Measurements from ENCODE around the gene CDKL5. TPM values are rescaled to one million over a fixed set of nuclear protein-coding genes. Genes with fewer than 3 reads are reported as not detected.
"Not testable (repeated sequence)": the region's sequence is repeated elsewhere in the genome, so short reads cannot be mapped to it uniquely, and the experiment has no call there.

Gene CDKL5
- total RNA-seq, 2 experiments from 2014 or later, result 1.2 to 1.5 TPM

- Mint-ChIP-seq H3K4me1 (no peaks in the 10 kb centered on the region), H3K36me3 (ENCODE audit: low read depth) (no peaks in the 10 kb centered on the region), H3K27ac (no peak overlapping the region), H3K27me3 (no peaks in the 10 kb centered on the region), H3K4me3 (no peak overlapping the region), H3K9me3 (ENCODE audit: low read depth) (no peaks in the 10 kb centered on the region)
- no peak for DNase-seq
- ATAC-seq, result no peak
- intact Hi-C loops (cut with DNase I, micrococcal nuclease), result no loop called here
- ChIA-PET CTCF (no interaction called here), POLR2A (no interaction called here)
These were observed 153.1 kb downstream of the CDKL5 start for GRCh38 chrX:18578546-18578945.

- ChIA-PET POLR2A (no interaction called here), CTCF (interaction anchor here (0.7 kb wide), 1 partner anchor 437 kb away, joined by 3 read pairs; no protein-coding TSS in a partner anchor)
- ATAC-seq (no peak), DNase-seq (no peak)
- intact Hi-C loops (cut with DNase I, micrococcal nuclease), result no loop called here
- no peak overlapping the region for H3K4me3 Mint-ChIP-seq
- no peaks in the 10 kb centered on the region for H3K27me3 Mint-ChIP-seq
- H3K9me3 Mint-ChIP-seq (ENCODE audit: low read depth), result no peaks in the 10 kb centered on the region
- no peaks in the 10 kb centered on the region for H3K4me1 Mint-ChIP-seq
- no peaks in the 10 kb centered on the region for H3K36me3 Mint-ChIP-seq (ENCODE audit: low read depth)
- no peak overlapping the region for H3K27ac Mint-ChIP-seq
These were observed 154.1 kb downstream of the CDKL5 start for GRCh38 chrX:18579495-18579894.

DNA sequence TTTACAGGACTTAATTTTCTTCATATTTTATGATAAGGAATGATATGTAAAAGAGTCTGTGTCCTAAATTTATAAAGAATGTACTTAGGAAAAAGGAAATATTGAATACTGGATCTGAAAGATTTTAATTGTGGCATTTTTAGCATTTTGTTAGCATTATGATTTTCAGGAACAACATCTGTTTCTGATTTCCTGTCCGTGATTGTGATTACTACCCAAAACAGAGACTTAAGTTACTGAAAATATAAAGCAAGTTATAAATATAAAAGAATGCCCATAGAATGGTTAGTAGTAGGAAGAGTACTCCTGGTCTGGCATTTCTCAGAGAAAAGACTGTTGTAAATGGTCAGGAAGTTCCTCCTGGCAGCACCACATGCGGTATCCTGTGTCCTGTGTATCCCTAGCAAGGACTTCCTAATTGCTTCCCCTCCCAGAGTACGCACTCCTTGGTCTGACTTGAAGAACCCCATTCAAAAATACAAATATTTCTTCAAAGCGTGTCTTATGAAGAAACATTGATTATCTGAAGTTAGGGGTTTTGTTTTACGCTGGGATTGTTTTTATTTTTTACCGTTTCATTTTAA is 157.6 kb downstream of the CDKL5 start:
- no peak for ATAC-seq

GRCh38 chrX:18589292-18589691 is 163.9 kb downstream of the CDKL5 start:
- H3K36me3 Mint-ChIP-seq (ENCODE audit: low read depth); POLR2A ChIA-PET; H3K27me3 Mint-ChIP-seq; intact Hi-C loops (cut with DNase I, micrococcal nuclease); H3K4me3 Mint-ChIP-seq; H3K27ac Mint-ChIP-seq; CTCF ChIA-PET; DNase-seq; H3K4me1 Mint-ChIP-seq; ATAC-seq; H3K9me3 Mint-ChIP-seq (ENCODE audit: low read depth): not testable (repeated sequence)

More for the DNA sequence above, 157.6 kb downstream of the CDKL5 start:
- Mint-ChIP-seq H3K27ac (no peak overlapping the region), H3K4me3 (no peak overlapping the region), H3K36me3 (ENCODE audit: low read depth) (no peaks in the 10 kb centered on the region), H3K27me3 (no peaks in the 10 kb centered on the region), H3K4me1 (no peaks in the 10 kb centered on the region), H3K9me3 (ENCODE audit: low read depth) (no peaks in the 10 kb centered on the region)
- intact Hi-C loops (cut with DNase I, micrococcal nuclease), result no loop called here
- CTCF ChIA-PET, result no interaction called here
- POLR2A ChIA-PET, result no interaction called here
- no peak for DNase-seq

DNA sequence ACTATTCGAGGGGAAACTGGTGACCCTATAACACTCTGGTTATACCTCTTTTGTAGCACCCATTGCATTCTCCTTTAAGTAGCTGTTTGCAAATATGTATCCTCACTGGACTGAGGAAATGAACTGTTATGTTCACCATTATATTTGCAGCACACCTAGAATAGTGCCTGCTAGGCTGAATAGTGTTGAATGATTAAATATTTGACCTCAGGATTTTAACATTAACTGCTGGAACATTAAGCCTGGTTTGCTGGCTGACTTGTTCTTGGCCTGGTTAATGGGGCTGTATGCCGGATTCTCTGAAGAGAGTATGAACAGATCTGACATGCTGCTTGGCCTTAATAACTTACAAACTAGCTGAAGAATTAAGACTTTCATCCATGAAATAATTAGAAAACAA is 166.4 kb downstream of the CDKL5 start:
- intact Hi-C loops (cut with DNase I, micrococcal nuclease), result no loop called here
- peaks cover 9% of the 10 kb centered on the region for H3K36me3 Mint-ChIP-seq (ENCODE audit: low read depth)
- no peaks in the 10 kb centered on the region for H3K27me3 Mint-ChIP-seq
- POLR2A ChIA-PET, result no interaction called here
- H3K4me3 Mint-ChIP-seq, result no peak overlapping the region
- H3K4me1 Mint-ChIP-seq, result no peaks in the 10 kb centered on the region
- CTCF ChIA-PET, result no interaction called here
- DNase-seq, result no peak
- no peak for ATAC-seq
- no peak overlapping the region for H3K27ac Mint-ChIP-seq
- no peaks in the 10 kb centered on the region for H3K9me3 Mint-ChIP-seq (ENCODE audit: low read depth)

- no peak overlapping the region for H3K27ac Mint-ChIP-seq
- peaks cover 3% of the 10 kb centered on the region for H3K36me3 Mint-ChIP-seq (ENCODE audit: low read depth)
- POLR2A ChIA-PET, result no interaction called here
- no peaks in the 10 kb centered on the region for H3K27me3 Mint-ChIP-seq
- intact Hi-C loops (cut with DNase I, micrococcal nuclease), result no loop called here
- ATAC-seq, result no peak
- CTCF ChIA-PET, result no interaction called here
- DNase-seq, result no peak
- no peaks in the 10 kb centered on the region for H3K4me1 Mint-ChIP-seq
- H3K4me3 Mint-ChIP-seq, result no peak overlapping the region
- H3K9me3 Mint-ChIP-seq (ENCODE audit: low read depth), result no peaks in the 10 kb centered on the region
These were observed 168.7 kb downstream of the CDKL5 start for GRCh38 chrX:18594079-18594478.

- ATAC-seq, result no peak
- H3K9me3 Mint-ChIP-seq (ENCODE audit: low read depth), result no peaks in the 10 kb centered on the region
- H3K4me1 Mint-ChIP-seq, result no peaks in the 10 kb centered on the region
- H3K36me3 Mint-ChIP-seq (ENCODE audit: low read depth), result peaks cover under 1% of the 10 kb centered on the region
- intact Hi-C loops (cut with DNase I, micrococcal nuclease), result no loop called here
- no peak overlapping the region for H3K4me3 Mint-ChIP-seq
- DNase-seq, result no peak
- POLR2A ChIA-PET, result no interaction called here
- H3K27me3 Mint-ChIP-seq, result no peaks in the 10 kb centered on the region
- CTCF ChIA-PET, result no interaction called here
- no peak overlapping the region for H3K27ac Mint-ChIP-seq
These were observed 170.7 kb downstream of the CDKL5 start for GRCh38 chrX:18596096-18596495.

DNA sequence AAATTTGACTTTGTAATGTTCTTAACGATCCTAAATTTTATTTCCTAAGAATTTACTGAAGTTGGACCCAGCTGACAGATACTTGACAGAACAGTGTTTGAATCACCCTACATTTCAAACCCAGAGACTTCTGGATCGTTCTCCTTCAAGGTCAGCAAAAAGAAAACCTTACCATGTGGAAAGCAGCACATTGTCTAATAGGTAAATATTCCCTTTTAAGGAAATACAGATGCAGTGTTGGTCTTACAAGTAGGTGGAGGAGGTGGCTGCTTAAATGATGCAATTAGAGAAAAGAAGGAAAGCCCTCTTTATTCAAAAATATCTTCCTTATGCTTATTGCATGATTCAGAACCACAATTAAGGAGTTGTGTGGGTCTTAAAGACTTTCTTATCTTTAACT is 173.0 kb downstream of the CDKL5 start:
- ATAC-seq (no peak), DNase-seq (no peak)
- Mint-ChIP-seq H3K36me3 (ENCODE audit: low read depth) (peaks cover 2% of the 10 kb centered on the region), H3K27me3 (no peaks in the 10 kb centered on the region), H3K9me3 (ENCODE audit: low read depth) (no peaks in the 10 kb centered on the region), H3K27ac (no peak overlapping the region), H3K4me1 (no peaks in the 10 kb centered on the region), H3K4me3 (no peak overlapping the region)
- POLR2A ChIA-PET, result no interaction called here
- CTCF ChIA-PET, result interaction anchor here (0.5 kb wide), 1 partner anchor 706 kb away, joined by 3 read pairs; no protein-coding TSS in a partner anchor
- intact Hi-C loops (cut with DNase I, micrococcal nuclease), result no loop called here

- no peaks in the 10 kb centered on the region for H3K9me3 Mint-ChIP-seq (ENCODE audit: low read depth)
These were observed 182.6 kb downstream of the CDKL5 start for GRCh38 chrX:18607966-18608365.

DNA sequence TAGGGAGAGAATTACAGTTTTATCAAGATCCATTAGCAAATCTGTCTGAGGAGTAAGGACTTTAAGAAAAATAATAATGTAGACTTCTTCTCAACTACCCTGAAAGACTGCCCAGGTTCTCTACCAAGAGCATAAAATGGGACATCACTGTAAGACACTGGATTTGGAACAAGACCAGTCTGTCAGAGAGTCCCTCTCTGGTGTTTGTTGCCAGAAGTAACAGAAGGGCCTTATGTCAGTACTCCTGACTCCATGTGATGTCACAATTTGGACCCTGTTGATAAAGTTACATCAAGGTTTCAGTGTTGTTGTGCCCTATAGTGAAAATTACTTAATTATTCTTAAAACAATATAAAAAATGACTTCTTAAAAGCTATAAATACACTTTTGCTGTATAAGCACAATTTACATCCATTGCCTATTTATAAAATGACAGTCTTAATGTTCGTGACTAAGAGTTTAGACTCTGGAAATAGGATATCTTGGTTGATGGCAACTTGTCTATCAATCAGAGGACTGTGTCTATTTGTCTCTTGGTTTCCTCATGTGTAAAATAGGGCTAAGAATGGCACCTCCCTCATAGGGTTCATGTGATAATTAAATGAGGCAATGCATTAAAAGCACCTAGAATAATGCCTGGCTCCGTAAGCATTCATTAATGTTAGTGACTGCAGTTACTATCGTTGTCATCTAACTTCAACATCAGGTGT is 188.7 kb downstream of the CDKL5 start:
- H3K4me1 Mint-ChIP-seq, result no peaks in the 10 kb centered on the region
- POLR2A ChIA-PET, result no interaction called here
- intact Hi-C loops (cut with DNase I, micrococcal nuclease), result no loop called here
- no peak overlapping the region for H3K27ac Mint-ChIP-seq
- H3K9me3 Mint-ChIP-seq (ENCODE audit: low read depth), result no peaks in the 10 kb centered on the region
- DNase-seq (no peak), ATAC-seq (no peak)
- H3K4me3 Mint-ChIP-seq, result no peak overlapping the region
- peaks cover 2% of the 10 kb centered on the region for H3K36me3 Mint-ChIP-seq (ENCODE audit: low read depth)
- H3K27me3 Mint-ChIP-seq, result no peaks in the 10 kb centered on the region
- CTCF ChIA-PET, result no interaction called here

More at GRCh38 chrX:18607966-18608365, 182.6 kb downstream of the CDKL5 start:
- Mint-ChIP-seq H3K4me3 (no peak overlapping the region), H3K4me1 (no peaks in the 10 kb centered on the region), H3K27ac (no peak overlapping the region), H3K27me3 (no peaks in the 10 kb centered on the region), H3K36me3 (ENCODE audit: low read depth) (peaks cover 4% of the 10 kb centered on the region)
- ChIA-PET CTCF (no interaction called here), POLR2A (no interaction called here)
- DNase-seq (no peak), ATAC-seq (no peak)
- intact Hi-C loops (cut with DNase I, micrococcal nuclease), result no loop called here

GRCh38 chrX:18616688-18617406 is 191.4 kb downstream of the CDKL5 start:
- DNase-seq, result no peak
- CTCF ChIA-PET, result interaction anchor here (0.6 to 1.1 kb wide), 3 partner anchors 10 to 608 kb away, joined by 3 read pairs; no protein-coding TSS in a partner anchor
- H3K4me1 Mint-ChIP-seq, result no peaks in the 10 kb centered on the region

GRCh38 chrX:18617407-18617750 is 192.0 kb downstream of the CDKL5 start:
- H3K4me3 Mint-ChIP-seq, result no peak overlapping the region
- ATAC-seq (no peak), DNase-seq (no peak)
- no peaks in the 10 kb centered on the region for H3K4me1 Mint-ChIP-seq
- H3K36me3 Mint-ChIP-seq (ENCODE audit: low read depth), result no peaks in the 10 kb centered on the region
- intact Hi-C loops (cut with DNase I, micrococcal nuclease), result no loop called here
- no peak overlapping the region for H3K27ac Mint-ChIP-seq
- POLR2A ChIA-PET, result no interaction called here
- H3K9me3 Mint-ChIP-seq (ENCODE audit: low read depth), result no peaks in the 10 kb centered on the region
- H3K27me3 Mint-ChIP-seq, result no peaks in the 10 kb centered on the region
- CTCF ChIA-PET, result no interaction called here

More at GRCh38 chrX:18616688-18617406, 191.4 kb downstream of the CDKL5 start:
- Mint-ChIP-seq H3K27ac (no peak overlapping the region), H3K9me3 (ENCODE audit: low read depth) (no peaks in the 10 kb centered on the region), H3K27me3 (no peaks in the 10 kb centered on the region), H3K36me3 (ENCODE audit: low read depth) (no peaks in the 10 kb centered on the region), H3K4me3 (no peak overlapping the region)
- intact Hi-C loops (cut with DNase I, micrococcal nuclease), result no loop called here
- POLR2A ChIA-PET, result no interaction called here
- no peak for ATAC-seq

All from activated CD4-positive, alpha-beta T cell treated with anti-CD3 and anti-CD28 coated beads for 36 hours (primary cell).